HG03135 (cell line): ENCODE data around the gene PILRA.
"Not testable (repeated sequence)": the region's sequence is repeated elsewhere in the genome, so short reads cannot be mapped to it uniquely, and the experiment has no call there.

Experiments used
- ATAC-seq: cut with Tn5 transposase; IDR thresholded peaks from one replicate; pipeline ENCODE4 v1.9.1; 2021; ENCODE audit warnings: mild to moderate bottlenecking, moderate library complexity; ENCODE audit not compliant: unreplicated experiment

PILRA gene

DNA sequence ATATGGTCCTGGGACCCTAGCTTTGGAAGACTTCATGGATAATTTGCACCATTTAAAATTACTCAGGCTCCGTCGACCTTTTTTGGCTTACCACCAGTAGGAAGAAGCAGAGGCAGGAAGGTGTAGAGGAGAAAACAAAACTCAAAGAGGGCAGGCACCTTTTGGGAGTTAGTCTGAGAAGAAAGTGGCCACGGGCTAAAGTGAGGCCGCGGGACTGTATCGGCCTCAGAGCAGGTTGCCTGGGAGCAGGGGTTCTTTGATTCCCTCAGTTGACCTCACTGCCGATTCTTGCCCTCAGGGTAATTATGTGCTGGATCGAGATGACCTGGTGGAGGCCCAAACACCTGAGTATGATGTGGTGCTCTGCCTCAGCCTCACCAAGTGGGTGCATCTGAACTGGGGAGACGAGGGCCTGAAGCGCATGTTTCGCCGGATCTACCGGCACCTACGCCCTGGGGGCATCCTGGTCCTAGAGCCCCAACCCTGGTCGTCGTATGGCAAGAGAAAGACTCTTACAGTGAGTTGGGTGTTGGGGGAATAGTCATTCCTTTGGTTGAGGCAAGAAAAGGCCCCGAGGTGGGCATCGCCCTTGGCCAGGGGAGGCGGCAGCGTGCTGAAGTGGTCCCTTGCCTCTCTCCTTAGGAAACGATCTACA lies 59.5 kb downstream of the PILRA start:
- ATAC-seq: no peak

DNA sequence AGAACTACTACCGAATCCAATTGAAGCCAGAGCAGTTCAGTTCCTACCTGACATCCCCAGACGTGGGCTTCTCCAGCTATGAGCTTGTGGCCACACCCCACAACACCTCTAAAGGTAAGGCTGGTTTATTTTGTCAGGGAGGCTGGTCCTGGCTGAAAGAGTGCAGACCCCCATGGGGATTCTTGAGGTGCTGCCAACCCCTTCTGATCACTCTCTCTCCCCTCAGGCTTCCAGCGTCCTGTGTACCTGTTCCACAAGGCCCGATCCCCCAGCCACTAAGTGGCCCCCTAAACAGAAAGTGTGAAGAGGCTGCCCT lies 59.9 kb downstream of the PILRA start:
- no peak for ATAC-seq

DNA sequence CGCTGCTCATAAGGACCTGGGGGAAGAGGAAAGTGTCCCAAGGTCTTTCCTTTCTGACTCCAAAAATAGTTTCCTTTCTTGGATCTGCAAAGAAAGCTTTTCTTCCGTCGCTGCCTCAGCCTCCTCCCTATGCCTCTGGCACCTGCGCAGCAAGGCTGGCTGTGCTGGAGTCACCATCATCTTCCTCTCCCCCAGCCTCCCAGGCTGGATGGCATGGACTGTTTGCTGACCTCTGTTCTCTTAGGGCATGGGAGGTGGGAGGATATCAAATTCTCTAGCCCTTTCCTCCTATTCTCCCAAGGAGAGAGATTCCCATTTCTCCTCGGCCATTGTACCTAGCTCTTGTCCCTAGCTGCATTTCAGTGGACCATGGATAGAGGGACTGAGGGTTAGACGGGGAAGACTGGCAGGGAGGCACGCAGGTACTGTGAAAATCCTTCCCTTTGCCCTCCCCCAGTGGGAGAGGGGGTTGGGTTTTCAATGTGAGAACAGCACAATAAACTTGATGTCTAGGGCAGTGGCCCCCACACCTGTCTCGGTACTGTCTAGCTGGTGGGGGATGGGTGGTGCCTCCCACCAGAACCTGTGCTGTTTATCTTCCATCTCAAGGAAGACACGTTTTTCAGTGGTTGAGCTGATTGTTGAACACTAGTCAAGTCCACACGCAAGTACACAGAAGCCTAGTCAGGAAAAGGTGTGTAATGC lies 60.5 kb downstream of the PILRA start:
- ATAC-seq: no peak

DNA sequence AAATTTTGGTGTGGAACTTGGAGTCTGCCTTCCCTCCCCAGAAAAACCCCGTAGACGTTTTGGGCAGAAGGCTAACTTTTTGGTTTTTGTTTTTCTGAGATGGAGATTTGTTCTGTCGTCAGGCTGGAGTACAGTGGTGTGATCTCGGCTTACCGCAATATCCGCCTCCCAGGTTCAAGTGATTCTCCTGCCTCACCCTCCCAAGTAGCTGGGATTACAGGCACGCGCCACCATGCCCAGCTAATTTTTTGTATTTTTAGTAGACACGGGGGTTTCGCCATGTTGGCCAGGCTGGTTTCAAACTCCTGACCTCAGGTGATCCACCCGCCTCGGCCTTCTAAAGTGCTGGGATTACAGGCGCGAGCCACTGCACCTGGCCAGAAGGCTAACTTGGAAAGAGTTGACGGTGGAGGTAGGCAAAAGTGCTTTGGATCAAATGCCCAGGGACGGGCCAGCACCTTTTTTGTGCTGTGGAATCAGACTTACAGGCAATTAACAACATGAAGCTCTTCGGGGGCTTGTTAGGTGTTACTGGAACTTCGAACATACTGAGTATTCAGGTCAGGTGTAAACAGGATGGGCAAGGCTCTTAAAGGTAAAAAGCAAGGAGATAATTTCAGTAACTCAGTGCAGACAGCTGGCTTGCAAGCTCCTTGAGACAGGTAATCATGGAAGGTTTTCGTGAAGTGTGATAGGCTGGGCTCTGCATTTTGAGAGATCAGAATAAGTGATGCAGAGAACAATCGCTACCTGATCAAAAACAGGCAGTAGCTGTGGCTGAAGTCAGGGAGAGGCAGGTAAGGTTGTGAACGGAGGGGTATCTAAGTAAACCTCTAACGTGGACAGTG lies 61.2 kb downstream of the PILRA start:
- ATAC-seq: no peak

DNA sequence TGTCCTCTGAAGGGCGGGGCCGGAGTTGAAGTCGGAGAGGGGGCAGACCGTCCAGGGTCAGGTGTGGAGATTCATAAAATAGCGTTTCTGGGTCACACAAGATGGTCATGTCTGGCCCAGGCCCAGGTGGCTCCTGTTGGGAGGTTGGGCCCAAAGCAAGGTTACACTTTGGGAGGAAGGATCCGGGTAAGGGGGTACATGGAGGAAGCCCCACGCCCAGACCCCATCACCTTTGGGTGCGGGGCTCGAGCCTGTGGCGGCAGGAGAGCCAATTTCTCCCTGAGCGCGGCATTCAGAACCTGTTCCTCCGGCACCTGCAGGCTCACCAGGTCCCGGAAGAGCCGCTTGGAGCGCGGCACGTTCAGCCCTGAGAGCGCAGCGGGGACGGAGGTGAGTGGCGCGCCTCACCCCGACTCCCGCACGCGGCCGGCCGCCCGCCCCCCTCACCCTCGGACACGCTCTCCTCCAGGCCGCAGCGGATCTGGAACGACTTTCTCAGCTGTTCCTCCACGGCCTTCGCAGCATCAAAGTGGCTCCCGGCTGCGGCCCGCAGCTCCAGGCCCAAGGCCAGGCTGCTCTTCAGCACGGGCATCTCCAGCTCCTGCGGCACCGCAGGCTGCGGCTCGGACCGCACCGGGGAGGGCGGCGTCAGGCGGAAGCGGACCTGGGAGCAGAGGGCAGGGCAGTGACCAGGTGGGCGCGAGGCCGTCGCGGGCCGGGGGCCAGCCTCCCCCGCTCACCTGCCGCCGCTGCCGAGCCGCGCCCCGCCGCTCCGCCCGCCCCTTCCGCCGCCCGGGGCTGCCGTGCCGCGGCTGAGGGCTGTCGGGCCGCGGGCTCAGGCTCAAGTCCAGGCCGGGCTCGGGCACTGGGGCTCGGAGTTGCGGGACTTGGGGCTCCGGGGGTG lies 62.4 kb downstream of the PILRA start:
- peak; percentile 28 for ATAC-seq

DNA sequence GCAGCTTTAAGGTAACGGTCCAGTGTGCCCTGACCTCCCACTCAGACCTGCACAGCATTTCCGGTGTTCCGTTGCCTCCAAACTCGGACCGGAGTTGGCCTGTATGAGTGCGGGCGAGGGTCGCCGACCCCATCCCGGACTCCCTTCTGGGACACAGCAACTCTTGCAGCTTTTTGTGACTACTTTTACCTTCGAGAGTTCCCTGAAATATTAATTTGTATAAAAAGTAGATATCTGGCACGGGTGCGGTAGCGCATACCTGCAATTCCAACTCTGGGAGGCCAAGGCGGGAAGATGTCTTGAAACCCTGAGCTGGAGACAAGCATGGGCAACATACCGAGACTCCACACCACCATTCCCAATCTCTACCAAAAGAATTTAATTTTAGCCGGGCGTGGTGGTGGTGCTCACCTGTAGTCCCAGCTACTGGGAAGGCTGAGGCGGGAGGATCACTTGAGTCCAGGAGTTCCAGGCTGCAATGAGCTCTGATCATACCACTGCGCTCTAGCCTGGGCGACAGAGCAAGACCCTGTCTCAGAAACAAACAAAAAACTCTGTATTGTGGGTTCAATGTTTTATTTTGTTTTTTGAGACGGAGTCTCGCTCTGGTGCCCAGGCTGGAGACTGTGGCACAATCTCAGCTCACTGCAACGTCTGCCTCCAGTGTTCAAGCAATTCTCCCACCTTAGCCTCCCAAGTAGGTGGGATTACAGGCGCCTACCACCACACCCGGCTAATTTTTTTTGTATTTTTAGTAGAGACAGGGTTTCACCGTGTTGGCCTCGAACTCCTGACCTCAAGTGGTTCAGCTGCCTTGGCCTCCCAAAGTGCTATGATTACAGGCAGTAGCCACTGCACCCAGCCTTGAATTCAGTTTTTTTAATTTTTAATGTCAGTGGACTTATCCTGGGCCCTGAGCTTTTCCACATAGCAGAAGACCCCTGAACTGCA lies 64.1 kb downstream of the PILRA start:
- ATAC-seq: no peak

DNA sequence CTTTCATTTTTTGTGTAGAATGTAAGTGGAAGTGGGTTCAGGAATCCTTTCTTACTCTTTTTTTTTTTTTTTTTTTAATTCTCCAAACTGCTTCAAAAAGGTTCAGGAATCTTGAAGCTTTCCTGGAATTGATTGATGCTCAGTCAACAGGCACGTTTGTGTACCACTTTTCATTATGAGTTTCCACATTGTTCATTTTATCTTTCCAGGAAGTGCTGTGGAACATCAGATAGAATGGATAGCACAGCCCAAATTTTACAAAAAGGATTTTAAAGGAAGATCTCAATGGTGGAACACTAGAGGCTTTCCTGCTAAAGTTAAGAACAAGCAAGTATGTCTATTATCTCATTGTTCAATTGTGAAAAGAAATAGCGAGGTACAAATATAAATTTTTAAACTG lies 64.9 kb downstream of the PILRA start:
- no peak for ATAC-seq

DNA sequence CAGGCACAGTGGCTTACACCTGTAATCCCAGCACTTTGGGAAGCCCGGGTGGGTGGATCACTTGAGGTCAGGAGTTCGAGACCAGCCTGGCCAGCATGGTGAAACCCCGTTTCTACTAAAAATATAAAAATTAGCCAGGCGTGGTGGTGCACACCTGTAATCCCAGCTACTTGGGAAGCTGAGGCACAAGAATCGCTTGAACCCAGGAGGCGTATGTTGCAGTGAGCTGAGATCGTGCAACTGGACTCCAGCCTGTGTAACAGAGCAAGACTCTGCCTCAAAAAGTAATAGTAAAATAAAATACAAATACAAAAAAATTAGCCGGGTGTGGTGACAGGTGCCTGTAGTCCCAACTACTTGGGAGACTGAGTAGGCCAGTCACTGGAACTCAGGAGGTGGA lies 65.4 kb downstream of the PILRA start:
- ATAC-seq: not testable (repeated sequence)

DNA sequence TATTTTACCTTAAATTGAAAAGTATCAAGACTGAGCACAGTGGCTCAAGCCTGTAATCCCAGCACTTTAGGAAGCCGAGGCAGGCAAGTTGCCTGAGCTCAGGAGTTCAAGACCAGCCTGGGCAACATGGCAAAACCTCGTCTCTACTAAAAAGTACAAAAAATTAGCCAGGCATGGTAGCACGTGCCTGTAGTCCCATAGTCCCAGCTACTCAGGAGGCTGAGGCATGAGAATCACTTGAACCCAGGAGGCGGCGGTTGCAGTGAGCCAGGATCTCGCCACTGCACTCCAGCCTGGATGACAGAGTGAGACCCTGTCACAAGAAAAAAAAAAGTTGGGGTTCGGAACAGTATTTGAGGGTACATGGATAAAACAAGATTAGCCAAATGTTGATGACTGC lies 66.0 kb downstream of the PILRA start:
- ATAC-seq: not testable (repeated sequence)

DNA sequence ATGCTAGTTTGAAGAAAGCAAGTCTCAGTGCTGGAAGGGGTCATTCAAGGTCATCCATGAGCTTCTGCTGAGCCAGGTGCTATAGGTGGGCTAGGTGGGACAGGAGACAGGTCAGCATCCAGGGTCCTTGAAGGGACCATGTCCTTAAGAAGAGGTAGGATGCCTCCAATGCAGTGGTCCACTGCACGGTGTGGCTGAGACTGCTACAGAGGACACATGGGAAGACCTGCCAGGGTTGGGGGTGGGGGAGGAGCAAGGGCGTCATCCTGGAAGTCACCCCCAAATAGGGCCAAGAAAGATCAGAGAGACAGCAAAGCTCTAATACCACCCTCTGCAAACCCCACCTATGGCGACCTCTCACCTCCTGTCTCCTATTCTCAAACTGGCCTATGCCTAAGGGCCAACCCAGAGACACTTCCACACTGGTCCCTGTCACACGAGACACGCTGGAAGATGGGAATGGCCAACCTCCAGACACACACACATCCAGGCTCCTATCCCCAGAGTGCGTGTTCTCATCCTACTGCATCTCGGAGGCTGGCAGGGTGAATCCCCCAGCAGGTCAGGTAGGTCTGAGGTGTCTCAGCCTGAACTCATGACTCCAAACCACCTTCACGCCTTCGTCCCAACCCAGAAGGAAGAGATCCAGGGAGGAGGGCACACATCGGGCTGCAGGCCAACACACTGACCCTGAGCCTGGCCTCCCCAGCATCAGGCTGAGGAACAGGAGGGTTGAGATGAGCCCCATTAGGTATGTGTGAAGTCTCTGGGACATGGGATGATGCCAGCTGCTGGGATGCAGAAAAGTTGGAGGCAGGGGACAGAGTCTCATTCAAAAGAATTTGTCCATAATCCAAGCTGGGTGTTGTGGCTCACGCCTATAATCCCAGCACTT lies 68.6 kb downstream of the PILRA start:
- ATAC-seq: no peak

DNA sequence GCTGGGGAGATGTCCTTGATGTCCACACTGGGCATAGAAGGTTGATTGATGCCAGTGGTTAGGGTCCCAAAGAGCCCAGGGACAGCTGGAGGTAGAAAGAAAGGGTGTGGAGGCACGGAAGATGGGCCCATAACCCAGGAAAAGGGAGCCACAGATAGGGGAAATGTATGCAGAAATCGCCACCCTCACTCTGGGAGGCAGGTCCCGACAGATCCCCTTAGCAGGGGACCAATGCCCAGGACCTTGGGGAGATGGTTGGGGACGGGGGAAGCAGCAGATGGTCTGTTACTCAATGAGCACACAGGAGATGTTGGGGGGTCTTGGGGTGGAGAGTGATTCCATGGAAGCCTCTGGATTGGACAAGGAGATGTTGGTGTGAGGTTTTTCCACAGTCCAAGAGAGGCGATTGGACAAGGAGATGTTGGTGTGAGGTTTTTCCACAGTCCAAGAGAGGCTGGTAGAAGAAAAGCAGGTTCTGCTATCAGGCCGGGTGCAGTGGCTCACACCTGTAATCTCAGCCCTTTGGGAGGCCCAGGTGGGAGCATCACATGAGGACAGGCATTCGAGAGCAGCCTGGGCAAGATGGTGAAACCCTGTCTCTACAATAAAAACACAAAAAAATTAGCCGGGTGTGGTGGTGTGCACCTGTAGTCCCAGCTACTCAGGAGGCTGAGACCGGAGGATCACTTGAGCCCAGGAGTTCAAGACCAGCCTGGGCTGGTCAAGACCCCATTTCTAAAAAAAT lies 70.0 kb downstream of the PILRA start:
- ATAC-seq: no peak

DNA sequence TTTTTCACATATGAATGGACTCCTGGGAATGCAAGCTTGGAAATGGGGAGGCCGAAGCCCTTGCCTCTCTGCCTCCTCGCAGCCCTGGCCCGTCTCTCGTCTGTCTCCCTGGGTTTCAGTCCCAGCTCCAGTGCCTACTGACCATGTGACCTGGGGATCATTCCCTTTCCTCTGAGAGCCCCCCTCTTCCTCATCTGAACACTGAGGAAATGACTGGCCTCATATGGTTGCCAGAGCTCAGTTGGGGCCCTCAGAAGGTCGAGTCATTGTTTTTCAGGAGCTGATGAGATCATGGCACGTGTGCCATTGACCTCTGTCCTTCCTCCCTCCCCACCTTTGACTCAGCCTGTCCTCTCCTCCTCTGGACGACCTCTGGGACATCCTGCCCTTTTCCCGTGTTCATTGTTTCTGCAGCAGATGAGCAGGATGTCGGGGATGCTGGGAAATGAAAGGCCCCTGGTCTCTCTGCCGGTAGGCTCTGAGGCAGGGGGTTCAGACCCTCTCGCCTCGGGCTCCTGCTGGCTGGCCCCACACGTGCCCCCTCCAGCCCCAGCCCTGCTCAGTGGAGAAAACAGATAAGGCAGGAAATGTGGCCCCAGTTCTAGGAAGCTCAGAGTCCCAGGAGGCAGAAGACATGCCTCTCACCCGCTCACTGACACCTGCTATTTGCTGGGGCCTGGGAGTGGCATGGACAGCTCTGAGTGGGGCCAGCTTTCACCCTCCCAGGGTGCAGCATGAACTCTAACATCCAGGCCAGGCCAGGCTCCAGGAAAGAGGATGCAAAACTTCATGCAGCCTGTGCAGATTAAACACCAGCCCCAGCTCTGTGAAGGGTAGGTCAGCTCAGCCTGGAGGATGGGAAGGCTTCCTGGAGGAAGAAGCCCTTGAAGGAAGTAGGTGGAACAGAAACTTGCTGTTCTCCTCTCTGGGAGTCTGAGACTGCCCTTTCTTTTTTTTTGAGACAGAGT lies 71.3 kb downstream of the PILRA start:
- ATAC-seq: no peak

DNA sequence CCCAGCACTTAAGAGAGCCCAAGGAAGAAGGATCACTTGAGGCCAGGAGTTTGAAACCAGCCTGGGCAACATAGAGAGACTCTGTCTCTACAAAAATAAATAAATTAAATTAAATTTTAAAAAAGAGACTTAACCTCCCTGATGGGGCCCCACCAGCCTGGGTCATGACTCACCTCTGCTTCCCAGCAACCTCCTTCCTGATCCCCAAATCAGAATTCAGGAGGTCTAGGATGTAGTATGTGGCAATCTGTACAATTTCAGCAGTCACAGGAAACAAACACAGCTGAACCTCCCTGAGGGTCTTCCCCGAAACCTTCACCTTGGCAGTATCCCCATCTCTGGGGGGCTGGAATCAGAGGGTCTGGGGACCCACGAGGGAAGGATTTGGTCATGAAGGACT lies 72.8 kb downstream of the PILRA start:
- ATAC-seq: no peak

DNA sequence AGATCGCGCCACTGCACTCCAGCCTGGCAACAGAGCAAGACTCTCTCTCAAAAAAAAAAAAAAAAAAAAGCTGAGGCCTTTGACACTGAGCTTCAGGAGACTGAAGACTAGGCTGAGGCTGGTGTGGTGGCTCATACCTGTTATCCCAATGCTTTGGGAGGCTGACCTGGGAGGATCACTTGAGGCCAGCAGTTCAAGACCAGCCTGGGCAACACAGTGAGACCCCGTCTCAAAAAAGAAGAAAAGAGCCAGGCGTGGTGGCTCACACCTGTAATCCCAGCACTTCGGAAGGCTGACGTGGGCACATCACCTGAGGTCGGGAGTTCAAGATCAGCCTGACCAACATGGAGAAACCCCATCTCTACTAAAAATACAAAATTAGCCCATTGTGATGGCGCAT lies 74.1 kb downstream of the PILRA start:
- ATAC-seq: not testable (repeated sequence)

DNA sequence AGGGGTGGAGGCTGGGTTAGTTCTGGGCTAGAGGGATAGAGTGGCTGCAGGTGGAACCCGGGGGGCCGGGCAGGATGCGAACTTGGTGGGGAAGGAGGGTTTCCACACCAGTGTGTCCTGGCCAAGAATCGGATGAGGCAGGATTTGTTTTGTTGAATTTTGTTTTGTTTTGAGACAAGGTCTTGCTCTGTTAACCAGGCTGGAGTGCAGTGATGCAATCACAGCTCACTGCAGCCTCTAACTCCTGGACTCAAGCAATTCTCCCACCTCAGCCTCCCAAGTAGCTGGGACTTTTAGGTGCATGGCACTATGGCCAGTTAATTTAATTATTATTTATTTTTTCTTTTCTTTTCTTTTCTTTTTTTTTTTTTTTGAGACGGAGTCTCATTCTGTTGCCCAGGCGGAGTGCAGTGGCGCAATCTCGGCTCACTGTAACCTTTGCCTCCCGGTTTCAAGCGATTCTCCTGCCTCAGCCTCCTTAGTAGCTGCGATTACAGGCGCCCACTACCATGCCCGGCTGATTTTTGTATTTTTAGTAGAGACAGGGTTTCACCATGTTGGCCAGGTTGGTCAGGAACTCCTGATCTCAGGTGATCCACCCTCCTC lies 76.0 kb downstream of the PILRA start:
- no peak for ATAC-seq
